Cardiac fibroblast (primary cell): ENCODE data around the gene NCKAP5.
A peak's percentile ranks its signal among the peaks of the same experiment; 100 is the strongest.

Experiments used
- DNase-seq, 2 donors: peaks; one replicate each; pipeline versions ENCODE4 v3.0.0 to v3.0.0-alpha.2; 2010; ENCODE audit warnings: low read depth in 2 of 2
- H3K4me3 ChIP-seq, 2 donors: replicated peaks in 1 of 2; 1 replicate in 1 of 2; 2 replicates in 1 of 2; pipeline ENCODE4 v1.5.1; 2011; ENCODE audit warnings: low read depth in 2 of 2, low read length in 2 of 2, mild to moderate bottlenecking in 2 of 2, moderate library complexity in 1 of 2
- TF ChIP-seq, protein P1 (sequence below): IDR thresholded peaks from one replicate; pipeline ENCODE4 v1.5.1; 2011; ENCODE audit warnings: low read depth, mild to moderate bottlenecking, low read length, inconsistent platforms

Gene NCKAP5

GRCh38 chr2:133097666-133098065 is 470.6 kb downstream of the NCKAP5 start:
- DNase-seq, result peak in 1 of 2 donors; percentile 21
- TF ChIP-seq, protein P1, sequence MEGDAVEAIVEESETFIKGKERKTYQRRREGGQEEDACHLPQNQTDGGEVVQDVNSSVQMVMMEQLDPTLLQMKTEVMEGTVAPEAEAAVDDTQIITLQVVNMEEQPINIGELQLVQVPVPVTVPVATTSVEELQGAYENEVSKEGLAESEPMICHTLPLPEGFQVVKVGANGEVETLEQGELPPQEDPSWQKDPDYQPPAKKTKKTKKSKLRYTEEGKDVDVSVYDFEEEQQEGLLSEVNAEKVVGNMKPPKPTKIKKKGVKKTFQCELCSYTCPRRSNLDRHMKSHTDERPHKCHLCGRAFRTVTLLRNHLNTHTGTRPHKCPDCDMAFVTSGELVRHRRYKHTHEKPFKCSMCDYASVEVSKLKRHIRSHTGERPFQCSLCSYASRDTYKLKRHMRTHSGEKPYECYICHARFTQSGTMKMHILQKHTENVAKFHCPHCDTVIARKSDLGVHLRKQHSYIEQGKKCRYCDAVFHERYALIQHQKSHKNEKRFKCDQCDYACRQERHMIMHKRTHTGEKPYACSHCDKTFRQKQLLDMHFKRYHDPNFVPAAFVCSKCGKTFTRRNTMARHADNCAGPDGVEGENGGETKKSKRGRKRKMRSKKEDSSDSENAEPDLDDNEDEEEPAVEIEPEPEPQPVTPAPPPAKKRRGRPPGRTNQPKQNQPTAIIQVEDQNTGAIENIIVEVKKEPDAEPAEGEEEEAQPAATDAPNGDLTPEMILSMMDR, result no peak
- H3K4me3 ChIP-seq, result no peak overlapping the region

DNA sequence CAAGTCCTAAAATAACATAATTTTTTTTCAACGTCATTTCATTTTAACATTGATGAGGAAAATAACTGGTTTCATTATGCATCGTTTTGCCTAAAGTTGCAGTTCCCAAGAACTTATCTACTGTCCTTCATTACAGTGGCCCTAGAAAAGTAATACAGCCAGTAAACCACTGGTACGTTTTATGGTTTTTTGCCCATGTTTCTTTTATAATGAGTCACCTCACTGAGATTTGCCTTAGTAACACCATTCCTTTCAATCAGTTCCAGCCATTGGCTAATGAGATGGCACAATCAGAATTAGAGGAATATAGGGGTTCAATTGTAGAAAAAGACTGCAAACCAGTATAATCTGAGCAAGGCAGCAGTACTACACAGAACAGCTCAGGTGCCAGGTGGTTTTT is 475.7 kb downstream of the NCKAP5 start:
- no peak overlapping the region for H3K4me3 ChIP-seq
- DNase-seq, result peak in 1 of 2 donors; percentile 13
- TF ChIP-seq, protein P1, result no peak

- H3K4me3 ChIP-seq, result no peak overlapping the region
These were observed 477.9 kb downstream of the NCKAP5 start for GRCh38 chr2:133090358-133090757.

GRCh38 chr2:133086176-133086575 is 482.1 kb downstream of the NCKAP5 start:
- no peak for DNase-seq
- TF ChIP-seq, protein P1, result no peak
- H3K4me3 ChIP-seq, result no peak overlapping the region

More at GRCh38 chr2:133090358-133090757, 477.9 kb downstream of the NCKAP5 start:
- DNase-seq, result no peak
- TF ChIP-seq, protein P1, result no peak

DNA sequence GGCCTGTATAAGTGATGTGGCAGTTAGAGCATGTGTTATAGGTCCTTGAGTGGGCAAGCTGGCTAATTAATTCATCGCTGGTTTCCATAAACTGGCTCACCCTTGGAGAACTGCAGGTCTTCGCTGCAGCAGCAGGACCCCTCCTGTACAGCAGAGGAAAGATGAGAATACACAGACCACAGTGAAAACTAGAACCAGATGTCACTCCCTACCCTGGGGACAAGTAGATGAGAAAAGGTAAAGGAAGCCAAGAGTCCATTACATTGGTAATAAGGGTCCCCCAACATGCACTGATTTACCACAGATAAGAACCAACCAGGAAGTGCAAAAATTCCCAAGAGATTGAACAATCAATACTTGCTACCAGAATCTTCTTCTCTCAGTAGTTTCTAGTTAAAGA is 482.6 kb downstream of the NCKAP5 start:
- no peak for DNase-seq
- TF ChIP-seq, protein P1, result no peak
- no peak overlapping the region for H3K4me3 ChIP-seq

DNA sequence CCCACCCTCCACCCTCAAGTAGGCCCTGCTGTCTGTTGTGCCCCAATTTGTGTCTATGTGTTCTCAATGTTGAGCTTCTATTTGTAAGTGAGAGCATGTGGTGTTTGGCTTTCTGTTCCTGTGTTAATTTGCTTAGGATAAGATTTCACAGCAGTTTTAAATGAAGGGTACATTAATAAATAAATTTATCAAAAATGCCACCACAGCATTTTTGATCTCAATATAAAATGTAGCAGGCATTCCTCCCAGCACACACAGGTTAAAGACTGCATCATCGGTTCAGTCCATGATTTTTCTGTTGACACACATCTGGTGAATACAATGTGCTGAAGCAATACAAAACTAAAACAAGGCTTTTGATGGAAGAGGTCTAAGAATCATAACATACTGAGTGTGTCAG is 486.2 kb downstream of the NCKAP5 start:
- no peak for DNase-seq
- TF ChIP-seq, protein P1, result no peak
- no peak overlapping the region for H3K4me3 ChIP-seq

DNA sequence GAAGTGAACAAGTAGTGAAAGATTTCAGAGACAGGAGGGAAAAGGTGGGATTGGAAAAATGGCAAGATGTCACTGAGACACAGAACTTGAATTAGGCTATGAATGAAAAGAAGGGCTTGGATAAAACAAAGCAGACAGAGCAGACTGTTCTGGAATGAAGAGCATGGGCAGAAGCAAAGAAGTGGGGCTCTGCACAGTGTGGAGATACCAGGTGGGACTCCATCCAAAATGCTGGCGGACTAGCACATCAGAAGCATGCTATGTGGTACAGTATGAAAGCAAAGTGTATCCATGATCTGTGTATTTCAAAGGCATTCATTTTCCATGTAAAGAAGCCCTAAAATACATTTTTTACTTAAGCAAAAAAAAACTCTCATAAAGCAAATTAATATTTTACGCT is 487.4 kb downstream of the NCKAP5 start:
- DNase-seq, result no peak
- H3K4me3 ChIP-seq, result no peak overlapping the region
- TF ChIP-seq, protein P1, result no peak
